Pancreas (tissue), 10 donors: ENCODE results near the gene USP43. TPM values are rescaled to one million over a fixed set of nuclear protein-coding genes. Genes with fewer than 3 reads are reported as not detected.

Source experiments
- ATAC-seq, 4 donors: fragments of 200-7000 bp; cut with Tn5 transposase; one replicate each; pipeline versions ENCODE4 v1.8.0 to v1.9.1; 2020; ENCODE audit warnings: mild to moderate bottlenecking in 4 of 4, moderate library complexity in 4 of 4
- DNase-seq, 6 donors: peaks; one replicate each; pipeline ENCODE4 v3.0.0-alpha.2; 2020
- FAIRE-seq: peaks from 2 replicates; lab custom pipeline; 2012; peaks lifted over from hg19 to GRCh38; lab: Jason Lieb, UNC
- H3K27ac ChIP-seq, 4 donors: fragments of 200-600 bp; sonication (generic); 1 replicate in 3 of 4; 2 replicates in 1 of 4; pipeline versions ENCODE4 v1.5.0 to v1.8.0; 2020
- H3K27me3 ChIP-seq, 4 donors: fragments of 200-600 bp; one replicate each; pipeline ENCODE4 v1.8.0; 2021
- H3K36me3 ChIP-seq, 3 donors: fragments of 200-600 bp; sonication (generic) in 1 of 3; one replicate each; pipeline versions ENCODE4 v1.5.0 to v1.8.0; 2020 to 2021
- H3K4me1 ChIP-seq, 3 donors: fragments of 200-600 bp; one replicate each; pipeline ENCODE4 v1.8.0; 2021
- H3K4me3 ChIP-seq, 4 donors: fragments of 200-600 bp; sonication (generic) in 2 of 4; one replicate each; pipeline versions ENCODE4 v1.5.0 to v1.8.0; 2020 to 2021
- H3K9me3 ChIP-seq, 4 donors: fragments of 200-600 bp; one replicate each; pipeline ENCODE4 v1.8.0; 2021
- WGBS, 2 donors: extraction: QIAGEN DNeasy Blood & Tissue Kit; methylation state at CpG; one replicate each; pipeline ENCODE4 v1.1.7; 2013; 5-methylcytosine and 5-hydroxymethylcytosine counted together
- intact Hi-C, 3 donors: fragments of 100-400 bp; cut with DNase I; formaldehyde crosslinking; loops; one replicate each; pipeline versions ENCODE4 v1.11.1 to v1.14.2; 2022
- polyA plus RNA-seq, 2 donors: library from polyadenylated mRNA; stranded (reverse); fragments of 200-250 nt; gene quantifications; one replicate each; pipeline ENCODE4 v1.2.3, GENCODE V29; 2013
- total RNA-seq, 6 donors: library from RNA; stranded (reverse); fragmentation: NEBNext Ultra II Directional in 4 of 6; extraction: Animal tissue kit (Norgen Biotek cat#: 25700) in 4 of 6; gene quantifications; one replicate each; pipeline versions ENCODE4 v1.2.1 to v1.2.4, GENCODE V29; 2021 to 2023
- TF ChIP-seq, protein P1 (sequence below), 4 donors: fragments of 200-600 bp; sonication (generic) in 3 of 4; IDR thresholded peaks; one replicate each; pipeline versions ENCODE4 v1.5.0 to v1.8.0; 2021; ENCODE audit warnings: antibody characterized with exemption in 4 of 4
- donor health status: healthy with polysubstance abuse.
- donor health status: DM: no; HTN: no; CAD: no; lungs with moderate emphysema.
- donor health status: DM: no; HTN: no; CAD: no.
- donor health status: control.
- donor health status: control.
- donor health status: Bipolar disorder and iron deficiency.
- donor health status: DM: yes; HTN: yes; CAD: no.
- donor health status: DM: no; HTN: no; CAD: no.
- donor health status: DM: no; HTN: no; CAD: no.
- donor health status: DM: yes; HTN: yes; CAD: no.

USP43 gene
- total and polyA plus RNA-seq, 8 donors: 2.6 to 5.7 (median 4.3) TPM

DNA sequence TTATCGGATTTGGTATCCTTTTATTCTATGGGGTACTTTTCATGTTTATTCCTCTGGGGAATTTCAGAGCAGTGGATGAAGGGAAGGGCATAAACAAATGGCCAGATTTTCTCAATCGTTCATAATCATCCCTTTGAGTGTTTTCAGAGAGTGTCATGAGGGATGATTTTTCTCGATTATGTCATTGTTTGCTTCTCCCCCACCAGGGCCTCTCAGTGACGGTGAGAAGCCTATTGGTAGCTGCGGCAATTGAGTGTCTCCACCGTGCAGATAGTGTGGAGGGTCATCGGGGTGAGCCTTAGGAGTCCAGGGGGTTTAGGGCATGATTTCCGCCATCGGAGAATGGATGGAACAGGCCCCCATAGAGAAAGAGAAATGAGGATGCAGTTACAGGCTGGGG lies 57.2 kb downstream of the USP43 start:
- no peak for FAIRE-seq
- Histone ChIP-seq H3K4me1 (no peaks in the 10 kb centered on the region), H3K27me3 (no peaks in the 10 kb centered on the region), H3K27ac (no peak overlapping the region), H3K9me3 (no peaks in the 10 kb centered on the region), H3K4me3 (no peak overlapping the region), H3K36me3 (peaks cover 0 to 3% (median 0%) of the 10 kb centered on the region in 3 donors)
- DNase-seq: no peak
- intact Hi-C loops: no loop called here
- ATAC-seq: no peak
- 85 to 90% methylated on average over 9 of the region's 9 CpGs for WGBS, 2 donors
- TF ChIP-seq, protein P1, sequence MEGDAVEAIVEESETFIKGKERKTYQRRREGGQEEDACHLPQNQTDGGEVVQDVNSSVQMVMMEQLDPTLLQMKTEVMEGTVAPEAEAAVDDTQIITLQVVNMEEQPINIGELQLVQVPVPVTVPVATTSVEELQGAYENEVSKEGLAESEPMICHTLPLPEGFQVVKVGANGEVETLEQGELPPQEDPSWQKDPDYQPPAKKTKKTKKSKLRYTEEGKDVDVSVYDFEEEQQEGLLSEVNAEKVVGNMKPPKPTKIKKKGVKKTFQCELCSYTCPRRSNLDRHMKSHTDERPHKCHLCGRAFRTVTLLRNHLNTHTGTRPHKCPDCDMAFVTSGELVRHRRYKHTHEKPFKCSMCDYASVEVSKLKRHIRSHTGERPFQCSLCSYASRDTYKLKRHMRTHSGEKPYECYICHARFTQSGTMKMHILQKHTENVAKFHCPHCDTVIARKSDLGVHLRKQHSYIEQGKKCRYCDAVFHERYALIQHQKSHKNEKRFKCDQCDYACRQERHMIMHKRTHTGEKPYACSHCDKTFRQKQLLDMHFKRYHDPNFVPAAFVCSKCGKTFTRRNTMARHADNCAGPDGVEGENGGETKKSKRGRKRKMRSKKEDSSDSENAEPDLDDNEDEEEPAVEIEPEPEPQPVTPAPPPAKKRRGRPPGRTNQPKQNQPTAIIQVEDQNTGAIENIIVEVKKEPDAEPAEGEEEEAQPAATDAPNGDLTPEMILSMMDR (IDR thresholded peaks at IDR 0.05): no peak

GRCh38 chr17:9702914-9703780 lies 57.8 kb downstream of the USP43 start:
- no peak overlapping the region for H3K27ac ChIP-seq
- peaks cover 0 to 3% (median 0%) of the 10 kb centered on the region in 3 donors for H3K36me3 ChIP-seq
- H3K27me3 ChIP-seq: no peaks in the 10 kb centered on the region
- TF ChIP-seq, protein P1 (IDR thresholded peaks at IDR 0.05): no peak
- DNase-seq (no peak), FAIRE-seq (no peak), ATAC-seq (no peak)
- intact Hi-C loops: no loop called here
- 88 to 94% methylated on average over 15 of the region's 15 CpGs for WGBS, 2 donors
- H3K4me3 ChIP-seq: no peak overlapping the region
- H3K9me3 ChIP-seq: no peaks in the 10 kb centered on the region
- H3K4me1 ChIP-seq: no peaks in the 10 kb centered on the region

- TF ChIP-seq, protein P1 (IDR thresholded peaks at IDR 0.05): no peak
- H3K4me3 ChIP-seq: no peak overlapping the region
- intact Hi-C loops: no loop called here
- no peaks in the 10 kb centered on the region for H3K9me3 ChIP-seq
- no peak for ATAC-seq
- WGBS, 2 donors: 79 to 81% methylated on average over 3 of the region's 3 CpGs
- peaks cover 0 to 3% (median 0%) of the 10 kb centered on the region in 3 donors for H3K36me3 ChIP-seq
- DNase-seq: no peak
- H3K27ac ChIP-seq: no peak overlapping the region
- FAIRE-seq: no peak
- H3K4me1 ChIP-seq: no peaks in the 10 kb centered on the region
- no peaks in the 10 kb centered on the region for H3K27me3 ChIP-seq
Observed at GRCh38 chr17:9703781-9704082, 58.4 kb downstream of the USP43 start.

DNA sequence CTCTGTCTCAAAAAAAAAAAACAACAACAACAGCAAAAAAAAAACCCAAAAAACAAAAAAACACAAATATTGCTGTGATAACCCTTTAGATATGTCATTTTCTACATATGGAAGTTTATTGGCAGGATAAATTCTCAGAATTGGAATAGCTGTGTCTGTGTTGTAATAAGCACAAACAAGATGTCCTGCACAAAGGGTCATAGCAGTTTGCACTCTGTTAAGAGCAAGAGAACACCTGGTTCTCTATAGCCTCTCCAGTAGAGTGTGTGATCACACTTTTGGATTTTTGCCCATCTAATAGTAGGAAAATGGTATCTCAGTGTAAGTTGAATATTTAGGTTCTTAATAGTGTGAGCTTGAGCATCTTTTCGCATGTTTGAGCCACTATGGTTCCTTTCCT lies 60.4 kb downstream of the USP43 start:
- no peak overlapping the region for H3K4me3 ChIP-seq
- H3K27ac ChIP-seq: no peak overlapping the region
- no peaks in the 10 kb centered on the region for H3K4me1 ChIP-seq
- ATAC-seq (no peak), FAIRE-seq (no peak), DNase-seq (no peak)
- intact Hi-C loops: no loop called here
- TF ChIP-seq, protein P1 (IDR thresholded peaks at IDR 0.05): no peak
- H3K27me3 ChIP-seq: no peaks in the 10 kb centered on the region
- WGBS, 2 donors: 96 to 100% methylated on average over 1 of the region's 1 CpG
- H3K9me3 ChIP-seq: no peaks in the 10 kb centered on the region
- H3K36me3 ChIP-seq: peaks cover 0 to 5% (median 0%) of the 10 kb centered on the region in 3 donors

GRCh38 chr17:9707948-9708347 lies 62.6 kb downstream of the USP43 start:
- WGBS, 2 donors: 91 to 95% methylated on average over 4 of the region's 4 CpGs
- no peak for ATAC-seq

More at GRCh38 chr17:9707948-9708347, 62.6 kb downstream of the USP43 start:
- DNase-seq (no peak), FAIRE-seq (no peak)
- Histone ChIP-seq H3K27me3 (no peaks in the 10 kb centered on the region), H3K9me3 (no peaks in the 10 kb centered on the region), H3K4me1 (no peaks in the 10 kb centered on the region), H3K36me3 (peaks cover 0 to 6% (median 0%) of the 10 kb centered on the region in 3 donors), H3K4me3 (no peak overlapping the region), H3K27ac (no peak overlapping the region)
- TF ChIP-seq, protein P1 (IDR thresholded peaks at IDR 0.05): no peak
- intact Hi-C loops: no loop called here
